Stomach (tissue), 4 donors: Measurements from ENCODE around the gene LPA.

Experiments used
- CTCF ChIP-seq, 7 experiments: fragments of 450-650 bp in 4 of 7; fragments of 200-600 bp in 3 of 7; sonication (generic) in 3 of 7; IDR thresholded peaks; one replicate each; pipeline ENCODE4 v1.5.1; 2016 to 2019; ENCODE audit warnings: antibody characterized with exemption in 7 of 7, control low read depth in 2 of 7, mild to moderate bottlenecking in 1 of 7
- EP300 ChIP-seq: sonication (generic); formaldehyde crosslinking; IDR thresholded peaks from one replicate; pipeline ENCODE4 v1.6.1; 2017; ENCODE audit warnings: antibody characterized with exemption
- POLR2A ChIP-seq, 4 donors: fragments of 450-650 bp; IDR thresholded peaks; one replicate each; pipeline ENCODE4 v1.6.1; 2016; ENCODE audit warnings: antibody characterized with exemption in 4 of 4, control low read depth in 2 of 4, mild to moderate bottlenecking in 1 of 4, moderate library complexity in 1 of 4

DNA sequence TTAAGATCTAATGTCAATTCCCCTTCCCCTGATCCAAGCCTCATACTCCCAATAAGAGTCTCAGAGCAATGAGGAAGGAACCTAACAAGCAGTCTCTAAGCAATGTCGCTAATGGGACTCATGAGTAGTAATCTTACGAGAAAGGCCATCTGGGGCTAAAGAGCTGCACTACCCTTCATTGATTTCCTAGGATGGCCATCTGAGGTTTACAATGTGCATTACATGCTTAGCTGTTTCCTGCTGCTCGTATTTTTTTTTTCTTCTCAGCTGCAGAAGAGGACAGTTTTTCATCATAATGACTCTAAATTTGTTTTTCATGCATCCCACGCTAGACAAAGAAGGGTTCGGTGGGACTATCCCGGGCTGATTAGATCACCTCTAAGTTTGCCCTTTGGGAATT, 119.3 kb downstream of the LPA start:
- TF ChIP-seq EP300 = no peak
- no peak for TF ChIP-seq POLR2A (IDR thresholded peaks at IDR 0.05)
- no peak for TF ChIP-seq CTCF (IDR thresholded peaks at IDR 0.05)
